Endothelial cell (in vitro differentiated cells): Measurements from ENCODE around the gene NBPF3. TPM values are rescaled to one million over a fixed set of nuclear protein-coding genes. Genes with fewer than 3 reads are reported as not detected.

Experiments
- DNase-seq: peaks from one replicate; pipeline ENCODE4 v3.0.0; 2021; ENCODE audit warnings: low spot score
- H3K27ac Mint-ChIP-seq: one replicate; pipeline ENCODE4 v1.8.0; 2021; ENCODE audit warnings: mixed read lengths, inconsistent platforms; ENCODE audit not compliant: unreplicated experiment
- H3K27me3 Mint-ChIP-seq: one replicate; pipeline ENCODE4 v1.8.0; 2021; ENCODE audit warnings: mild to moderate bottlenecking, moderate library complexity, mixed read lengths, inconsistent platforms; ENCODE audit not compliant: unreplicated experiment
- H3K36me3 Mint-ChIP-seq: one replicate; pipeline ENCODE4 v1.8.0; 2021; ENCODE audit warnings: mild to moderate bottlenecking, low read depth, mixed read lengths, inconsistent platforms; ENCODE audit not compliant: unreplicated experiment
- H3K4me1 Mint-ChIP-seq: one replicate; pipeline ENCODE4 v1.8.0; 2021; ENCODE audit warnings: mild to moderate bottlenecking, mixed read lengths, inconsistent platforms; ENCODE audit not compliant: unreplicated experiment
- H3K4me3 Mint-ChIP-seq: one replicate; pipeline ENCODE4 v1.8.0; 2021; ENCODE audit warnings: mild to moderate bottlenecking, mixed read lengths, inconsistent platforms; ENCODE audit not compliant: unreplicated experiment
- H3K9me3 Mint-ChIP-seq: one replicate; pipeline ENCODE4 v1.8.0; 2021; ENCODE audit warnings: mixed read lengths, inconsistent platforms; ENCODE audit not compliant: unreplicated experiment
- CTCF ChIP-seq: fragments of 200-600 bp; sonication (generic); IDR thresholded peaks from one replicate; pipeline ENCODE4 v1.5.0; 2021; ENCODE audit warnings: antibody characterized with exemption; ENCODE audit not compliant: unreplicated experiment
- total RNA-seq: library from RNA; stranded (reverse); fragmentation: NEBNext Ultra II Directional; extraction: Animal tissue kit (Norgen Biotek cat#: 25700); gene quantifications from one replicate; pipeline ENCODE4 v1.2.1, GENCODE V29; 2021; ENCODE audit not compliant: unreplicated experiment

Gene NBPF3
- total RNA-seq, 1 donor from 2014 or later: 11.1 TPM

- no peak for TF ChIP-seq CTCF
- no peak for DNase-seq
- peaks cover 11% of the 10 kb centered on the region for H3K4me1 Mint-ChIP-seq
- H3K27me3 Mint-ChIP-seq: peaks cover 5% of the 10 kb centered on the region
- H3K36me3 Mint-ChIP-seq: no peaks in the 10 kb centered on the region
- H3K9me3 Mint-ChIP-seq: no peaks in the 10 kb centered on the region
- H3K4me3 Mint-ChIP-seq: no peak overlapping the region
- H3K27ac Mint-ChIP-seq: no peak overlapping the region
Observed at GRCh38 chr1:21526441-21526840, 86.5 kb downstream of the NBPF3 start.

- peaks cover 2% of the 10 kb centered on the region for H3K27me3 Mint-ChIP-seq
- no peaks in the 10 kb centered on the region for H3K9me3 Mint-ChIP-seq
- no peaks in the 10 kb centered on the region for H3K36me3 Mint-ChIP-seq
- H3K4me3 Mint-ChIP-seq: no peak overlapping the region
- TF ChIP-seq CTCF: no peak
- no peak overlapping the region for H3K27ac Mint-ChIP-seq
- peaks cover 1% of the 10 kb centered on the region for H3K4me1 Mint-ChIP-seq
- DNase-seq: no peak
Observed at GRCh38 chr1:21530368-21531016, 90.6 kb downstream of the NBPF3 start.

- Mint-ChIP-seq H3K36me3 (no peaks in the 10 kb centered on the region), H3K9me3 (no peaks in the 10 kb centered on the region), H3K27me3 (peaks cover 2% of the 10 kb centered on the region), H3K4me1 (no peaks in the 10 kb centered on the region), H3K27ac (no peak overlapping the region), H3K4me3 (no peak overlapping the region)
- DNase-seq: no peak
- TF ChIP-seq CTCF: no peak
Observed at GRCh38 chr1:21531241-21531640, 91.3 kb downstream of the NBPF3 start.

- H3K9me3 Mint-ChIP-seq: no peaks in the 10 kb centered on the region
- H3K4me1 Mint-ChIP-seq: no peaks in the 10 kb centered on the region
- H3K4me3 Mint-ChIP-seq: no peak overlapping the region
- no peak for TF ChIP-seq CTCF
- no peaks in the 10 kb centered on the region for H3K36me3 Mint-ChIP-seq
- H3K27ac Mint-ChIP-seq: no peak overlapping the region
- H3K27me3 Mint-ChIP-seq: peaks cover 2% of the 10 kb centered on the region
- no peak for DNase-seq
Observed at GRCh38 chr1:21532496-21532895, 92.6 kb downstream of the NBPF3 start.

GRCh38 chr1:21532992-21533534, 93.1 kb downstream of the NBPF3 start:
- no peak overlapping the region for H3K27ac Mint-ChIP-seq
- H3K9me3 Mint-ChIP-seq: no peaks in the 10 kb centered on the region
- H3K27me3 Mint-ChIP-seq: peaks cover 2% of the 10 kb centered on the region
- no peak overlapping the region for H3K4me3 Mint-ChIP-seq
- H3K4me1 Mint-ChIP-seq: no peaks in the 10 kb centered on the region
- H3K36me3 Mint-ChIP-seq: no peaks in the 10 kb centered on the region
- no peak for DNase-seq
- no peak for TF ChIP-seq CTCF
